GM12878 (cell line): ENCODE measurements around the gene TLR9. TPM values are rescaled to one million over a fixed set of nuclear protein-coding genes. Genes with fewer than 3 reads are reported as not detected.

Experiments
- ASH2L ChIP-seq: fragments of 300-600, 200-600 bp; sonication (generic); IDR thresholded peaks from 2 replicates; pipeline ENCODE4 v1.6.1; 2017; ENCODE audit warnings: low read depth, mild to moderate bottlenecking, borderline replicate concordance
- BHLHE40 ChIP-seq, 2 experiments: fragments of 450-650 bp in 1 of 2; IDR thresholded peaks; 2 replicates each; pipeline ENCODE4 v1.6.1; 2011 to 2017; ENCODE audit warnings: low read depth in 2 of 2, borderline replicate concordance in 1 of 2, improper control_type of control experiment in 1 of 2, low read length in 1 of 2, mild to moderate bottlenecking in 1 of 2
- CEBPB ChIP-seq, 2 experiments: fragments of 150-350 bp in 1 of 2; IDR thresholded peaks; 2 replicates each; pipeline ENCODE4 v1.6.1; 2012 to 2014; ENCODE audit warnings: low read depth in 2 of 2, low read length in 2 of 2, borderline replicate concordance in 1 of 2, inconsistent platforms in 1 of 2
- CHD4 ChIP-seq: fragments of 200-600 bp; sonication (generic); IDR thresholded peaks from 2 replicates; pipeline ENCODE4 v1.6.1; 2016; ENCODE audit warnings: mild to moderate bottlenecking
- CREB1 ChIP-seq: IDR thresholded peaks from 2 replicates; pipeline ENCODE4 v1.6.1; 2012; ENCODE audit warnings: low read depth, mild to moderate bottlenecking, inconsistent platforms
- E2F8 ChIP-seq: fragments of 450-650 bp; IDR thresholded peaks from 2 replicates; pipeline ENCODE4 v1.6.1; 2018; ENCODE audit warnings: mild to moderate bottlenecking, low read depth, moderate library complexity; ENCODE audit not compliant: partially characterized antibody
- EGR1 ChIP-seq, 2 experiments: IDR thresholded peaks; 1 replicate in 1 of 2; 2 replicates in 1 of 2; pipeline ENCODE4 v1.6.1; 2011 to 2012; ENCODE audit warnings: low read depth in 2 of 2, low read length in 2 of 2, borderline replicate concordance in 1 of 2, mild to moderate bottlenecking in 1 of 2, moderate library complexity in 1 of 2
- EP300 ChIP-seq, 2 experiments: fragments of 150-350 bp in 1 of 2; IDR thresholded peaks; 2 replicates each; pipeline ENCODE4 v1.6.1; 2011 to 2012; ENCODE audit warnings: low read depth in 2 of 2, low read length in 2 of 2, borderline replicate concordance in 1 of 2, improper control_type of control experiment in 1 of 2, inconsistent platforms in 1 of 2; ENCODE audit not compliant: control insufficient read depth in 1 of 2
- ETV6 ChIP-seq, 2 experiments: fragments of 450-650 bp in 1 of 2; IDR thresholded peaks in 1 of 2; conservative IDR thresholded peaks in 1 of 2; 2 replicates each; pipeline ENCODE4 v1.6.1; 2014; ENCODE audit warnings: antibody characterized with exemption in 1 of 2, borderline replicate concordance in 1 of 2, low read depth in 1 of 2, mild to moderate bottlenecking in 1 of 2, moderate library complexity in 1 of 2
- GABPA ChIP-seq: IDR thresholded peaks from 2 replicates; pipeline ENCODE4 v1.6.1; 2014; ENCODE audit warnings: antibody characterized with exemption, low read depth, mild to moderate bottlenecking, inconsistent platforms
- HCFC1 ChIP-seq: fragments of 150-350 bp; IDR thresholded peaks from 2 replicates; pipeline ENCODE4 v1.6.1; 2014; ENCODE audit warnings: low read length
- HDGF ChIP-seq: fragments of 450-650 bp; IDR thresholded peaks from 2 replicates; pipeline ENCODE4 v1.6.1; 2016; ENCODE audit warnings: antibody characterized with exemption
- IKZF2 ChIP-seq, 2 experiments: fragments of 450-650 bp; IDR thresholded peaks; 2 replicates each; pipeline ENCODE4 v1.6.1; 2017; ENCODE audit warnings: mild to moderate bottlenecking in 2 of 2, moderate library complexity in 2 of 2
- KDM1A ChIP-seq: fragments of 200-600 bp; sonication (generic); IDR thresholded peaks from 2 replicates; pipeline ENCODE4 v1.6.1; 2016; ENCODE audit warnings: borderline replicate concordance
- LARP7 ChIP-seq: fragments of 450-650 bp; IDR thresholded peaks from 2 replicates; pipeline ENCODE4 v1.6.1; 2017; ENCODE audit warnings: mild to moderate bottlenecking
- MLLT1 ChIP-seq: fragments of 450-650 bp; IDR thresholded peaks from 2 replicates; pipeline ENCODE4 v1.6.1; 2016; ENCODE audit warnings: mild to moderate bottlenecking
- NBN ChIP-seq: fragments of 450-650 bp; IDR thresholded peaks from 2 replicates; pipeline ENCODE4 v1.6.1; 2016
- NFXL1 ChIP-seq: fragments of 450-650 bp; IDR thresholded peaks from 2 replicates; pipeline ENCODE4 v1.6.1; 2017; ENCODE audit warnings: antibody characterized with exemption, mild to moderate bottlenecking, borderline replicate concordance
- NR2F1 ChIP-seq: fragments of 450-650 bp; conservative IDR thresholded peaks from 2 replicates; pipeline ENCODE4 v1.6.1; 2017; ENCODE audit warnings: mild to moderate bottlenecking
- PAX5 ChIP-seq: IDR thresholded peaks from 2 replicates; pipeline ENCODE4 v1.6.1; 2011; ENCODE audit warnings: low read depth, low read length, borderline replicate concordance
- PML ChIP-seq: IDR thresholded peaks from 2 replicates; pipeline ENCODE4 v1.6.1; 2012; ENCODE audit warnings: low read length, inconsistent platforms
- POLR2A ChIP-seq: IDR thresholded peaks from 2 replicates; pipeline ENCODE4 v1.6.1; 2011; ENCODE audit warnings: low read depth, mild to moderate bottlenecking, low read length
- POU2F2 ChIP-seq: IDR thresholded peaks from 3 replicates; pipeline ENCODE4 v1.6.1; 2011; ENCODE audit warnings: low read depth, mild to moderate bottlenecking, low read length, borderline replicate concordance
- STAT1 ChIP-seq: fragments of 450-650 bp; conservative IDR thresholded peaks from 2 replicates; pipeline ENCODE4 v1.6.1; 2014; ENCODE audit warnings: antibody characterized with exemption, mild to moderate bottlenecking
- polyA plus RNA-seq, 11 experiments: library from polyadenylated mRNA; depleted of rRNA in 4 of 11; unstranded in 6 of 11; stranded (reverse) in 5 of 11; fragments of >200 nt; fragmentation: Nextera tagmentation in 4 of 11; fragmentation: Illumina TruSeq in 1 of 11; extraction: Ambion mirVana in 4 of 11; extraction: Trizol in 1 of 11; gene quantifications; 1 replicate in 1 of 11; 2 replicates in 10 of 11; pipeline versions ENCODE4 v1.2.1 to v1.2.3, GENCODE V29; 2011 to 2016; ENCODE audit warnings: inconsistent platforms in 2 of 11, missing spikeins in 2 of 11, low read depth in 1 of 11
- total RNA-seq, 4 experiments: library from RNA; depleted of rRNA in 3 of 4; stranded (reverse); fragments of >200 nt in 3 of 4; fragmentation: Illumina TruSeq in 1 of 4; extraction: Trizol in 1 of 4; gene quantifications; 2 replicates each; pipeline versions ENCODE4 v1.2.1 to v1.2.3, GENCODE V29; 2013 to 2021
- TF ChIP-seq, protein P1 (sequence below): fragments of 450-650 bp; IDR thresholded peaks from 2 replicates; pipeline ENCODE4 v1.6.1; 2017; ENCODE audit warnings: antibody characterized with exemption, mild to moderate bottlenecking, moderate library complexity

The TLR9 gene
- total and polyA plus RNA-seq, 10 of the 15 experiments (the other 5 are each of a cell fraction or from before 2014, with no cell fraction given), result 0.10 to 4.8 (median 0.53) TPM; not detected in 1

DNA sequence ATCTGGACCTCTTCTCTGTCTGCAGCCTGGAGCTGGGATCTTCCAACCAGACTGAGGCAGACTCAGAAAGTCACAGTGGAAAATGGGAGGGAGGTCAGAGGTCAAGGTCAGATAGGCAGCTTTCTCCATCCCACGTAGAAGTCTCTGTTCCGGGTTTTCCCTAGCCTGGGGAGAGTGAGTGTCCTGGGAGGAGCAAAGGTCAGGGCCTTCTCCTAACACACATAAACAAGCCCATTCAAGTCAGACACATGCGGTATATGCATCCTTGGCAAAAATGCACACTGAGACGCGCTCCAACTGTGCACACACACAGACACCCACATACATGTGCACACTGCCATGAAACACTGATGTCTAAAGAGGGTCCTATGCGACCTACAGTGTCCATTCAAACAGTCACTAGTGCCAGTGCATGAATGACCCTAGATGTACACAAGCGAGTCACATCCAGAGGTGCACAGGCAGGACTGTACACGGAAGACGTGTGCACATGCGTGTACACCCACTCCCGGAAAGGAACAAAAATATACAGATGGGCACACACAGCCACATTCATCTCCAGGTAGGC, 12.8 kb upstream of the TLR9 start (continued):
- TF ChIP-seq MLLT1 (0 out of 2 replicates have a peak, but pooled peaks have one; percentile 28), CREB1 (no peak), KDM1A (peak; percentile 96; the same call in 1 of the 2 replicates), ETV6 (conservative IDR thresholded peaks at IDR 0.05 in 1 of 2, IDR thresholded peaks at IDR 0.05 in 1 of 2; ENCODE audit: borderline replicate concordance in 1 of 2, low read depth in 1 of 2) (0 out of 4 replicates have a peak, but pooled peaks of 1 of the 2 experiments have one; percentile 16), NFXL1 (no peak), PAX5 (no peak), HDGF (no peak), E2F8 (no peak), ASH2L (no peak), NBN (0 out of 2 replicates have a peak, but pooled peaks have one; percentile 36), EP300 (IDR thresholded peaks at IDR 0.05; ENCODE audit: borderline replicate concordance in 1 of 2, control insufficient read depth in 1 of 2, low read depth in 2 of 2, low read length in 2 of 2) (no peak), CHD4 (no peak), PML (no peak), STAT1 (no peak), GABPA (no peak), EGR1 (IDR thresholded peaks at IDR 0.05; ENCODE audit: borderline replicate concordance in 1 of 2, low read depth in 2 of 2, low read length in 2 of 2) (0 out of 3 replicates have a peak, but pooled peaks of 1 of the 2 experiments have one; percentile 7), NR2F1 (peak; percentile 94), LARP7 (peak; percentile 45), BHLHE40 (IDR thresholded peaks at IDR 0.05; ENCODE audit: borderline replicate concordance in 1 of 2, low read depth in 2 of 2, low read length in 1 of 2) (no peak), CEBPB (IDR thresholded peaks at IDR 0.05; ENCODE audit: borderline replicate concordance in 1 of 2, low read depth in 2 of 2, low read length in 2 of 2) (no peak), HCFC1 (no peak), IKZF2 (IDR thresholded peaks at IDR 0.05) (peak in 1 of 2 experiments; percentile 69; a peak in 2 of 4 replicates), POLR2A (no peak), POU2F2 (no peak)
- TF ChIP-seq, protein P1, sequence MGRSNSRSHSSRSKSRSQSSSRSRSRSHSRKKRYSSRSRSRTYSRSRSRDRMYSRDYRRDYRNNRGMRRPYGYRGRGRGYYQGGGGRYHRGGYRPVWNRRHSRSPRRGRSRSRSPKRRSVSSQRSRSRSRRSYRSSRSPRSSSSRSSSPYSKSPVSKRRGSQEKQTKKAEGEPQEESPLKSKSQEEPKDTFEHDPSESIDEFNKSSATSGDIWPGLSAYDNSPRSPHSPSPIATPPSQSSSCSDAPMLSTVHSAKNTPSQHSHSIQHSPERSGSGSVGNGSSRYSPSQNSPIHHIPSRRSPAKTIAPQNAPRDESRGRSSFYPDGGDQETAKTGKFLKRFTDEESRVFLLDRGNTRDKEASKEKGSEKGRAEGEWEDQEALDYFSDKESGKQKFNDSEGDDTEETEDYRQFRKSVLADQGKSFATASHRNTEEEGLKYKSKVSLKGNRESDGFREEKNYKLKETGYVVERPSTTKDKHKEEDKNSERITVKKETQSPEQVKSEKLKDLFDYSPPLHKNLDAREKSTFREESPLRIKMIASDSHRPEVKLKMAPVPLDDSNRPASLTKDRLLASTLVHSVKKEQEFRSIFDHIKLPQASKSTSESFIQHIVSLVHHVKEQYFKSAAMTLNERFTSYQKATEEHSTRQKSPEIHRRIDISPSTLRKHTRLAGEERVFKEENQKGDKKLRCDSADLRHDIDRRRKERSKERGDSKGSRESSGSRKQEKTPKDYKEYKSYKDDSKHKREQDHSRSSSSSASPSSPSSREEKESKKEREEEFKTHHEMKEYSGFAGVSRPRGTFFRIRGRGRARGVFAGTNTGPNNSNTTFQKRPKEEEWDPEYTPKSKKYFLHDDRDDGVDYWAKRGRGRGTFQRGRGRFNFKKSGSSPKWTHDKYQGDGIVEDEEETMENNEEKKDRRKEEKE, result no peak
